Neural progenitor cell (in vitro differentiated cells): Measurements from ENCODE around the gene UBE3A. TPM values are rescaled to one million over a fixed set of nuclear protein-coding genes. Genes with fewer than 3 reads are reported as not detected.

Experiments used
- DNase-seq: peaks from one replicate; pipeline ENCODE4 v3.0.0-alpha.2; 2016; ENCODE audit warnings: low spot score
- H2AFZ ChIP-seq: fragments of 200-600 bp; sonication (generic); replicated peaks from 2 replicates; pipeline ENCODE4 v1.6.1; 2016; ENCODE audit warnings: antibody characterized with exemption
- H3F3A ChIP-seq: fragments of 200-600 bp; sonication (generic); 2 replicates; pipeline ENCODE4 v1.6.1; 2016; ENCODE audit warnings: antibody characterized with exemption, low read depth
- H3K27ac ChIP-seq: fragments of 200-600 bp; sonication (generic); 2 replicates; pipeline ENCODE4 v1.5.1; 2016; ENCODE audit warnings: mild to moderate bottlenecking
- H3K27me3 ChIP-seq: fragments of 200-600 bp; sonication (generic); 2 replicates; pipeline ENCODE4 v1.6.1; 2016; ENCODE audit warnings: mild to moderate bottlenecking, moderate library complexity
- H3K36me3 ChIP-seq: fragments of 200-600 bp; sonication (generic); 2 replicates; pipeline ENCODE4 v1.5.1; 2016
- H3K4me1 ChIP-seq: fragments of 200-600 bp; sonication (generic); 2 replicates; pipeline ENCODE4 v1.6.1; 2016; ENCODE audit warnings: mixed run types
- H3K4me2 ChIP-seq: fragments of 200-600 bp; sonication (generic); 2 replicates; pipeline ENCODE4 v1.6.1; 2016
- H3K4me3 ChIP-seq: fragments of 200-600 bp; sonication (generic); 2 replicates; pipeline ENCODE4 v1.5.1; 2016
- H3K79me2 ChIP-seq: fragments of 200-600 bp; sonication (generic); 2 replicates; pipeline ENCODE4 v1.6.1; 2016; ENCODE audit warnings: low read depth
- H3K9ac ChIP-seq: fragments of 200-600 bp; sonication (generic); 2 replicates; pipeline ENCODE4 v1.6.1; 2016
- H3K9me3 ChIP-seq: fragments of 200-600 bp; sonication (generic); 2 replicates; pipeline ENCODE4 v1.5.1; 2016; ENCODE audit warnings: low read depth
- H4K20me1 ChIP-seq: fragments of 200-600 bp; sonication (generic); 2 replicates; pipeline ENCODE4 v1.6.1; 2016; ENCODE audit warnings: low read depth
- H3K27ac Mint-ChIP-seq: 3 replicates; pipeline ENCODE4 v1.8.0; 2021; ENCODE audit warnings: mixed read lengths
- H3K27me3 Mint-ChIP-seq: 2 replicates; pipeline ENCODE4 v1.8.0; 2022; ENCODE audit warnings: low read depth, mild to moderate bottlenecking, inconsistent platforms, moderate library complexity, mixed read lengths; ENCODE audit not compliant: insufficient read depth
- H3K36me3 Mint-ChIP-seq: 3 replicates; pipeline ENCODE4 v1.8.0; 2021; ENCODE audit warnings: mixed read lengths
- H3K4me1 Mint-ChIP-seq: 3 replicates; pipeline ENCODE4 v1.8.0; 2021; ENCODE audit warnings: mixed read lengths
- H3K4me3 Mint-ChIP-seq: 3 replicates; pipeline ENCODE4 v1.8.0; 2021; ENCODE audit warnings: mild to moderate bottlenecking, moderate library complexity, mixed read lengths
- H3K9me3 Mint-ChIP-seq: 3 replicates; pipeline ENCODE4 v1.8.0; 2020; ENCODE audit warnings: mixed read lengths
- EZH2 ChIP-seq: fragments of 200-600 bp; sonication (generic); IDR thresholded peaks from 2 replicates; pipeline ENCODE4 v1.6.1; 2017; ENCODE audit warnings: antibody characterized with exemption, mild to moderate bottlenecking, moderate library complexity
- EZH2phosphoT487 ChIP-seq: fragments of 200-600 bp; sonication (generic); IDR thresholded peaks from 2 replicates; pipeline ENCODE4 v1.6.1; 2017; ENCODE audit warnings: antibody characterized with exemption
- total RNA-seq: library from RNA; depleted of rRNA; stranded (reverse); fragments of >200 nt; gene quantifications from 2 replicates; pipeline ENCODE4 v1.2.3, GENCODE V29; 2015; ENCODE audit warnings: low replicate concordance
- TF ChIP-seq, protein P1 (sequence below): fragments of 200-600 bp; sonication (generic); IDR thresholded peaks from 2 replicates; pipeline ENCODE4 v1.5.1; 2017; ENCODE audit warnings: antibody characterized with exemption, mild to moderate bottlenecking

The UBE3A gene
- total RNA-seq, 1 donor from 2014 or later, result 117 TPM

GRCh38 chr15:25437777-25438600 lies 835 bp downstream of the UBE3A start:
- H3K4me3 ChIP-seq, result peak overlapping the region; percentile 89
- peaks cover 11% of the 10 kb centered on the region for H3K4me1 Mint-ChIP-seq
- H3K27ac Mint-ChIP-seq, result peak overlapping the region; percentile 97
- peaks cover 25% of the 10 kb centered on the region for H3K36me3 Mint-ChIP-seq
- H3K4me2 ChIP-seq, result peak overlapping the region; percentile 98
- peaks cover 64% of the 10 kb centered on the region for H3K79me2 ChIP-seq
- peaks cover 21% of the 10 kb centered on the region for H3K9me3 Mint-ChIP-seq
- H3K9ac ChIP-seq, result peak overlapping the region; percentile 96
- no peaks in the 10 kb centered on the region for H3K27me3 ChIP-seq
- no peak for TF ChIP-seq EZH2phosphoT487
- TF ChIP-seq, protein P1, sequence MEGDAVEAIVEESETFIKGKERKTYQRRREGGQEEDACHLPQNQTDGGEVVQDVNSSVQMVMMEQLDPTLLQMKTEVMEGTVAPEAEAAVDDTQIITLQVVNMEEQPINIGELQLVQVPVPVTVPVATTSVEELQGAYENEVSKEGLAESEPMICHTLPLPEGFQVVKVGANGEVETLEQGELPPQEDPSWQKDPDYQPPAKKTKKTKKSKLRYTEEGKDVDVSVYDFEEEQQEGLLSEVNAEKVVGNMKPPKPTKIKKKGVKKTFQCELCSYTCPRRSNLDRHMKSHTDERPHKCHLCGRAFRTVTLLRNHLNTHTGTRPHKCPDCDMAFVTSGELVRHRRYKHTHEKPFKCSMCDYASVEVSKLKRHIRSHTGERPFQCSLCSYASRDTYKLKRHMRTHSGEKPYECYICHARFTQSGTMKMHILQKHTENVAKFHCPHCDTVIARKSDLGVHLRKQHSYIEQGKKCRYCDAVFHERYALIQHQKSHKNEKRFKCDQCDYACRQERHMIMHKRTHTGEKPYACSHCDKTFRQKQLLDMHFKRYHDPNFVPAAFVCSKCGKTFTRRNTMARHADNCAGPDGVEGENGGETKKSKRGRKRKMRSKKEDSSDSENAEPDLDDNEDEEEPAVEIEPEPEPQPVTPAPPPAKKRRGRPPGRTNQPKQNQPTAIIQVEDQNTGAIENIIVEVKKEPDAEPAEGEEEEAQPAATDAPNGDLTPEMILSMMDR, result peak; percentile 52
- peak overlapping the region; percentile 99 for H3K4me3 Mint-ChIP-seq
- peak; percentile 90 for DNase-seq
- H3K27ac ChIP-seq, result peak overlapping the region; percentile 97
- H3K4me1 ChIP-seq, result peaks cover 23% of the 10 kb centered on the region
- peaks cover 8% of the 10 kb centered on the region for H3F3A ChIP-seq
- peaks cover 52% of the 10 kb centered on the region for H4K20me1 ChIP-seq
- peak overlapping the region; percentile 89 for H2AFZ ChIP-seq
- H3K9me3 ChIP-seq, result no peaks in the 10 kb centered on the region
- peaks cover 2% of the 10 kb centered on the region for H3K27me3 Mint-ChIP-seq
- no peaks in the 10 kb centered on the region for H3K36me3 ChIP-seq

- Histone ChIP-seq H3K4me3 (peak overlapping the region; percentile 89), H3K27me3 (no peaks in the 10 kb centered on the region), H3K9ac (peak overlapping the region; percentile 96), H3K79me2 (peaks cover 77% of the 10 kb centered on the region), H3K4me2 (peak overlapping the region; percentile 98), H3F3A (peaks cover 14% of the 10 kb centered on the region), H2AFZ (no peak overlapping the region), H4K20me1 (peaks cover 65% of the 10 kb centered on the region), H3K36me3 (no peaks in the 10 kb centered on the region), H3K27ac (no peak overlapping the region), H3K9me3 (no peaks in the 10 kb centered on the region), H3K4me1 (peaks cover 23% of the 10 kb centered on the region)
- H3K36me3 Mint-ChIP-seq, result peaks cover 35% of the 10 kb centered on the region
- DNase-seq, result no peak
- no peak overlapping the region for H3K27ac Mint-ChIP-seq
- TF ChIP-seq EZH2 (no peak), EZH2phosphoT487 (no peak)
- TF ChIP-seq, protein P1, result no peak
- H3K4me3 Mint-ChIP-seq, result peak overlapping the region; percentile 99
- peaks cover 2% of the 10 kb centered on the region for H3K27me3 Mint-ChIP-seq
- H3K4me1 Mint-ChIP-seq, result peaks cover 11% of the 10 kb centered on the region
- H3K9me3 Mint-ChIP-seq, result peaks cover 33% of the 10 kb centered on the region
Observed at GRCh38 chr15:25436707-25437106, 2.1 kb downstream of the UBE3A start.

DNA sequence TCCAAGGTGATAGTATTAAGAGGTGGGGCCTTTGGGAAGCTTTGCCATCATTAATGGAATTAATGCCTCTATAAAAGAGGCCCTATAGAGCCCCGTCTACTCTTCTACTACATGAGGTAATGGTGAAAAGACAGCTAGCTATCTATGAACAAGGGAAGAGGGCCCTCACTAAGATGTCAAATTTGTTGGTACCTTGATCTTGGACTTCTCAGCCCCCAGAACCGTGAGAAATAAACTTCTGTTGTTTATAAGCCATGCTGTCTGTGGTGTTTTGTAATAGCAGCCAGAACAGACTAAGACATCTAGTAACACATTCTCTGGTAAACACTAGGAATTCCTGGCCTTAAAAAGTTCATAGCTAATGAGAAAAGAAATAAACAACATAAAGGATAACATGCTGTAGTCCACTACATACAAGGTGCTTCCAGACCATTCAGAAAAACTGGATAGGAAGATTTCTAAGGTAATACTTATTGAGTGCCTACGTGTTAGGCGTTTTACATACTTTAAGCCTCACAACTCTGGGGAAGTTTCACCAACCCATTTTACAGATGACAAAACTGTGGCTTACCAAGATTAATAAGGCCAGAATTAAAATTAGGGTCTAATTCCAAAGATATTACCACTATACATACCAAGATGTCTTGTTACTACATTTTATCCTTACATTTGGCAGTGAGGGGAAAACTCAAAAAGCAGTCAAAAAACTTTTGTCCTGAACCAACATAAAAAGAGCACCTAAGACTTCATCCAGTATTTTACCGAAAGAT lies 3.2 kb downstream of the UBE3A start:
- DNase-seq, result no peak
- Histone ChIP-seq H3K36me3 (peaks cover 5% of the 10 kb centered on the region), H2AFZ (no peak overlapping the region), H3K9me3 (no peaks in the 10 kb centered on the region), H3K4me2 (peak overlapping the region; percentile 98), H4K20me1 (peaks cover 75% of the 10 kb centered on the region), H3K4me3 (peak overlapping the region; percentile 89), H3K4me1 (peaks cover 28% of the 10 kb centered on the region), H3F3A (peaks cover 19% of the 10 kb centered on the region), H3K9ac (no peak overlapping the region), H3K27me3 (no peaks in the 10 kb centered on the region), H3K27ac (no peak overlapping the region), H3K79me2 (peaks cover 87% of the 10 kb centered on the region)
- H3K9me3 Mint-ChIP-seq, result peaks cover 42% of the 10 kb centered on the region
- peaks cover 11% of the 10 kb centered on the region for H3K4me1 Mint-ChIP-seq
- no peak overlapping the region for H3K27ac Mint-ChIP-seq
- peaks cover 43% of the 10 kb centered on the region for H3K36me3 Mint-ChIP-seq
- H3K27me3 Mint-ChIP-seq, result peaks cover 2% of the 10 kb centered on the region
- no peak for TF ChIP-seq EZH2
- TF ChIP-seq, protein P1, result no peak
- no peak for TF ChIP-seq EZH2phosphoT487
- no peak overlapping the region for H3K4me3 Mint-ChIP-seq
